ENCODE results near the gene ZBTB18.

ZBTB18 gene

GRCh38 chr1:244047621-244048255 is 3.3 kb upstream of the ZBTB18 start:
- no peaks in the 10 kb centered on the region for H3K9me3 ChIP-seq (ENCODE audit: low read length)
- H4K20me1 ChIP-seq (ENCODE audit: insufficient read depth, low read length): peaks cover 5% of the 10 kb centered on the region; the same call in 1 of the 2 replicates
- H3K9ac ChIP-seq (ENCODE audit: low read length): peak overlapping the region; percentile 79
- no peaks in the 10 kb centered on the region for H3K27me3 ChIP-seq (ENCODE audit: insufficient read depth, low read length)
- no peaks in the 10 kb centered on the region for H3F3A ChIP-seq (ENCODE audit: insufficient read depth, low read length)
- H3K4me3 ChIP-seq (ENCODE audit: low read depth, low read length, poor library complexity, severe bottlenecking): peak overlapping the region; percentile 77
- no peak for TF ChIP-seq EZH2 (IDR thresholded peaks at IDR 0.05; ENCODE audit: borderline replicate concordance, low read length)
- TF ChIP-seq CTCF (IDR thresholded peaks at IDR 0.05; ENCODE audit: low read length): no peak
- peaks cover 35% of the 10 kb centered on the region for H3K4me1 ChIP-seq (ENCODE audit: insufficient read depth, low read length, severe bottlenecking)
- no peaks in the 10 kb centered on the region for H3K36me3 ChIP-seq (ENCODE audit: insufficient read depth, low read length)
- H3K79me2 ChIP-seq (ENCODE audit: insufficient read depth, low read length): no peaks in the 10 kb centered on the region
- peak overlapping the region; percentile 66 for H3K27ac ChIP-seq (ENCODE audit: low read depth, low read length, poor library complexity, severe bottlenecking)
- no peak overlapping the region; the same call in 1 of the 2 replicates for H2AFZ ChIP-seq (ENCODE audit: low read length)
- no peaks in the 10 kb centered on the region for H3K9me2 ChIP-seq (ENCODE audit: low read depth, low read length)
- H3K4me2 ChIP-seq (ENCODE audit: low read length): peak overlapping the region; percentile 73

GRCh38 chr1:244048256-244049161 is 2.6 kb upstream of the ZBTB18 start:
- H3K9me3 ChIP-seq (ENCODE audit: low read length): no peaks in the 10 kb centered on the region
- peaks cover 5% of the 10 kb centered on the region; the same call in 1 of the 2 replicates for H4K20me1 ChIP-seq (ENCODE audit: insufficient read depth, low read length)
- H3K79me2 ChIP-seq (ENCODE audit: insufficient read depth, low read length): no peaks in the 10 kb centered on the region
- H3K36me3 ChIP-seq (ENCODE audit: insufficient read depth, low read length): no peaks in the 10 kb centered on the region
- H3K4me2 ChIP-seq (ENCODE audit: low read length): no peak overlapping the region
- peak overlapping the region; percentile 77 for H3K4me3 ChIP-seq (ENCODE audit: low read depth, low read length, poor library complexity, severe bottlenecking)
- no peak overlapping the region for H2AFZ ChIP-seq (ENCODE audit: low read length)
- no peaks in the 10 kb centered on the region for H3K9me2 ChIP-seq (ENCODE audit: low read depth, low read length)
- H3K27ac ChIP-seq (ENCODE audit: low read depth, low read length, poor library complexity, severe bottlenecking): no peak overlapping the region
- H3K9ac ChIP-seq (ENCODE audit: low read length): no peak overlapping the region
- no peaks in the 10 kb centered on the region for H3F3A ChIP-seq (ENCODE audit: insufficient read depth, low read length)
- no peaks in the 10 kb centered on the region for H3K27me3 ChIP-seq (ENCODE audit: insufficient read depth, low read length)
- no peak for TF ChIP-seq CTCF (IDR thresholded peaks at IDR 0.05; ENCODE audit: low read length)
- no peak for TF ChIP-seq EZH2 (IDR thresholded peaks at IDR 0.05; ENCODE audit: borderline replicate concordance, low read length)
- peaks cover 35% of the 10 kb centered on the region for H3K4me1 ChIP-seq (ENCODE audit: insufficient read depth, low read length, severe bottlenecking)

GRCh38 chr1:244049162-244050013 is 1.7 kb upstream of the ZBTB18 start:
- Histone ChIP-seq H3K4me1 (ENCODE audit: insufficient read depth, low read length, severe bottlenecking) (peaks cover 35% of the 10 kb centered on the region), H3K4me2 (ENCODE audit: low read length) (peak overlapping the region; percentile 91), H3K27me3 (ENCODE audit: insufficient read depth, low read length) (no peaks in the 10 kb centered on the region), H3K36me3 (ENCODE audit: insufficient read depth, low read length) (peaks cover 8% of the 10 kb centered on the region), H3F3A (ENCODE audit: insufficient read depth, low read length) (no peaks in the 10 kb centered on the region), H3K27ac (ENCODE audit: low read depth, low read length, poor library complexity, severe bottlenecking) (peak overlapping the region; percentile 59), H2AFZ (ENCODE audit: low read length) (no peak overlapping the region), H3K9me3 (ENCODE audit: low read length) (no peaks in the 10 kb centered on the region), H3K4me3 (ENCODE audit: low read depth, low read length, poor library complexity, severe bottlenecking) (peak overlapping the region; percentile 62), H3K9me2 (ENCODE audit: low read depth, low read length) (no peaks in the 10 kb centered on the region), H3K79me2 (ENCODE audit: insufficient read depth, low read length) (no peaks in the 10 kb centered on the region), H4K20me1 (ENCODE audit: insufficient read depth, low read length) (peaks cover 5% of the 10 kb centered on the region; the same call in 1 of the 2 replicates), H3K9ac (ENCODE audit: low read length) (peak overlapping the region; percentile 49)
- TF ChIP-seq EZH2 (IDR thresholded peaks at IDR 0.05; ENCODE audit: borderline replicate concordance, low read length) (no peak), CTCF (IDR thresholded peaks at IDR 0.05; ENCODE audit: low read length) (no peak)

All from OCI-LY1 (cell line).